Peyer's patch (tissue), 4 donors: ENCODE data around the gene TEF.

Experiments
- CTCF ChIP-seq, 6 experiments: fragments of 450-650 bp in 4 of 6; fragments of 200-600 bp in 2 of 6; sonication (generic) in 1 of 6; IDR thresholded peaks; one replicate each; pipeline ENCODE4 v1.5.1; 2017 to 2019; ENCODE audit warnings: antibody characterized with exemption in 6 of 6, mild to moderate bottlenecking in 3 of 6, moderate library complexity in 1 of 6
- POLR2A ChIP-seq, 2 donors: fragments of 450-650 bp; IDR thresholded peaks; one replicate each; pipeline ENCODE4 v1.5.1; 2017; ENCODE audit warnings: antibody characterized with exemption in 2 of 2, mild to moderate bottlenecking in 2 of 2, moderate library complexity in 2 of 2

GRCh38 chr22:41334951-41335635, 46.6 kb upstream of the TEF start:
- TF ChIP-seq CTCF (IDR thresholded peaks at IDR 0.05) (no peak), POLR2A (IDR thresholded peaks at IDR 0.05) (no peak)
